ENCODE data around the gene KRT34.

The KRT34 gene

DNA sequence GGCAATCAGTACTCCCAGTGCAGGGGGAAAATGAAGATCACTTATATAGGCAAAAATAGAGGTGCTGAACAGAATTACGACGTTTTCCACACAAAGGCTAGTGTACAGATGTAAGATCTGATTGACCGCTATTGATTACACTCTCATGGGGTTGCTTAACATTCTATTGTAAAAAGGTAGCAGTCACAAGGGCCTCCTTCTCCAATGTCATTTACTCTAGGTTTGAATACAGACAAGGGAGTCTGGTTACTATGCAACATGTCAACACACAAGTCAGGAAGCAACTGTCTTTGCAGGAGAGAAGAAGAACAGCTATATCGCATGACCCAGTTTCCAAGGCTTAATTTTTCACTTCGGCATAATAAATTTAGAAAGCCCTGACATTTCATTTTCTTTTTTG lies 34.4 kb upstream of the KRT34 start:
- no peak for DNase-seq (ENCODE audit: low read depth, low spot score)
- TF ChIP-seq, protein P1, sequence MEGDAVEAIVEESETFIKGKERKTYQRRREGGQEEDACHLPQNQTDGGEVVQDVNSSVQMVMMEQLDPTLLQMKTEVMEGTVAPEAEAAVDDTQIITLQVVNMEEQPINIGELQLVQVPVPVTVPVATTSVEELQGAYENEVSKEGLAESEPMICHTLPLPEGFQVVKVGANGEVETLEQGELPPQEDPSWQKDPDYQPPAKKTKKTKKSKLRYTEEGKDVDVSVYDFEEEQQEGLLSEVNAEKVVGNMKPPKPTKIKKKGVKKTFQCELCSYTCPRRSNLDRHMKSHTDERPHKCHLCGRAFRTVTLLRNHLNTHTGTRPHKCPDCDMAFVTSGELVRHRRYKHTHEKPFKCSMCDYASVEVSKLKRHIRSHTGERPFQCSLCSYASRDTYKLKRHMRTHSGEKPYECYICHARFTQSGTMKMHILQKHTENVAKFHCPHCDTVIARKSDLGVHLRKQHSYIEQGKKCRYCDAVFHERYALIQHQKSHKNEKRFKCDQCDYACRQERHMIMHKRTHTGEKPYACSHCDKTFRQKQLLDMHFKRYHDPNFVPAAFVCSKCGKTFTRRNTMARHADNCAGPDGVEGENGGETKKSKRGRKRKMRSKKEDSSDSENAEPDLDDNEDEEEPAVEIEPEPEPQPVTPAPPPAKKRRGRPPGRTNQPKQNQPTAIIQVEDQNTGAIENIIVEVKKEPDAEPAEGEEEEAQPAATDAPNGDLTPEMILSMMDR (IDR thresholded peaks at IDR 0.05; ENCODE audit: insufficient read depth, low read length, missing control alignments): no peak
- CTCF ChIA-PET: interaction anchor here (0.8 to 1.3 kb wide), 5 partner anchors 13 to 232 kb away, joined by 3 to 6 read pairs (median 3); partner anchors contain the start of gene KRT34
- POLR2A ChIA-PET: interaction anchor here (0.6 to 1.2 kb wide), 2 partner anchors 12 to 594 kb away, joined by 3 to 4 read pairs; partner anchors contain the start of gene KRT10
- no peak overlapping the region for H3K4me3 ChIP-seq (ENCODE audit: low read depth, low read length)

DNA sequence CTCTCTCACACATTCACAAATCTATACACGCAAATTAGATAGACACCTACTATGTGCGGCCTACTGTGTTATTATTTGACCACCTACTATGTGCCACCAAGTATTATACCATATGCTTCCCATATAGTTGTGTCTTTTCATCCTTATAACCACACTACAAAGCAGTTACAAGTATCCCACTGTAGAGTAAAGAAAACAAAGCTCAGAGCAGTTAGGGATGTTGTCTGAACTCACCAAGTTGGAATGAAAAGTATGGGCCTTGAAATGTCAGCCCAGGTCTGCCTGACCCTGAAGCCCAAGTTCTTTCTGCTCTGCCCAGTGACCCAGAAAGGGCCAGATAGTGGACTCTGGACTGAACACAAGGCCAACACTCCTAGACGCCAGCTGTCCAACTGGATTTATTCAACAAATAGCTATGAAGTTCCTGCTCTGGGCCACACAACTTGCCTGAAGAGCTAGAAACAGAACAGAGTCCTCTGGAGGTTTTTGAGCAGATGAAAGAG lies 33.8 kb upstream of the KRT34 start:
- DNase-seq (ENCODE audit: low read depth, low spot score): no peak
- no peak overlapping the region for H3K4me3 ChIP-seq (ENCODE audit: low read depth, low read length)
- ChIA-PET CTCF (interaction anchor here (0.8 to 1.3 kb wide), 5 partner anchors 12 to 232 kb away, joined by 3 to 6 read pairs (median 3); partner anchors contain the start of gene KRT34), POLR2A (interaction anchor here (0.6 to 1.2 kb wide), 2 partner anchors 12 to 593 kb away, joined by 3 to 4 read pairs; partner anchors contain the start of gene KRT10)
- TF ChIP-seq, protein P1 (IDR thresholded peaks at IDR 0.05; ENCODE audit: insufficient read depth, low read length, missing control alignments): no peak

DNA sequence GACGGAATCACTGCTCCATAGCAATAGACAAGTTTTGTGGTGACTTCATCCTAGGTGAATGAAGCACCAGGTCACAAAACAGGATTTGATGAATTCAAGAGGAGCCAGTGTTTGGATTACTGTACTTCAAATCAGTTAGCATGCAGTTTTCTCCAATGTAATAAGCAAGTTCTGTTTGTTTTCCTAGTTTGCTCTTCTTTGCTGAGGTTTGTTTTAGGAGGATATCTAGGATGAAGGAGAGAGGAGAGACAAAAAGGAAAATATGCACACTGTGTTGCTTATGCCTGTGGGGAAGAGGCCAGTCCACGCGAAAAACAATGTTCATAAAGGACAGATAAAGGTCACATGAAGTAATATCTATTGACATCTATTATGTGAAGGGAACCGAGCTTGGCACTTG lies 33.3 kb upstream of the KRT34 start:
- no peak overlapping the region for H3K4me3 ChIP-seq (ENCODE audit: low read depth, low read length)
- TF ChIP-seq, protein P1 (IDR thresholded peaks at IDR 0.05; ENCODE audit: insufficient read depth, low read length, missing control alignments): no peak
- ChIA-PET POLR2A (interaction anchor here (1.2 kb wide), 1 partner anchor 11 kb away, joined by 4 read pairs; no protein-coding TSS in a partner anchor), CTCF (interaction anchor here (1.1 to 1.3 kb wide), 4 partner anchors 12 to 233 kb away, joined by 3 to 6 read pairs (median 4); partner anchors contain the start of gene KRT34)
- DNase-seq (ENCODE audit: low read depth, low spot score): no peak

DNA sequence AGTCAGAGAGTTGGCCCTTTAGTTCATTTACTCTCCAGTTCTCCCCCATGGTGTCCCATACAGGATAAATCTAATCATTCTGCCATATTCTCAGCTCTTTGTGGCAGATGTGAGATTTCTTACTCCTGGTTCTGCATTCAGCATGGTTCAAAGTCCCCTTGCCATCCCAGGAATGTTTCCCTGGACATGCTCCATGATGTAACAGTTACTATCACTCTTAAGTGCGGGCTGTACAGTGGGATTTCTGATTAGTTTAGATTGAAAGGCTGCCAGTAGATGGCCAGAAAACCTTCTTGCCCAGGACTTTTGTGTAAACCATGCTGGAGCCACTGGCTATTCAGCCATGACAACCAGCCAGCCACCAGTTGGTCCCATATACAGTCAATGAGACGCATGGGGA lies 31.9 kb upstream of the KRT34 start:
- ChIA-PET CTCF (interaction anchor here (0.7 kb wide), 1 partner anchor 9 kb away, joined by 4 read pairs; no protein-coding TSS in a partner anchor), POLR2A (interaction anchor here (1.4 kb wide), 1 partner anchor 10 kb away, joined by 4 read pairs; no protein-coding TSS in a partner anchor)
- no peak overlapping the region for H3K4me3 ChIP-seq (ENCODE audit: low read depth, low read length)
- no peak for DNase-seq (ENCODE audit: low read depth, low spot score)
- TF ChIP-seq, protein P1 (IDR thresholded peaks at IDR 0.05; ENCODE audit: insufficient read depth, low read length, missing control alignments): no peak

DNA sequence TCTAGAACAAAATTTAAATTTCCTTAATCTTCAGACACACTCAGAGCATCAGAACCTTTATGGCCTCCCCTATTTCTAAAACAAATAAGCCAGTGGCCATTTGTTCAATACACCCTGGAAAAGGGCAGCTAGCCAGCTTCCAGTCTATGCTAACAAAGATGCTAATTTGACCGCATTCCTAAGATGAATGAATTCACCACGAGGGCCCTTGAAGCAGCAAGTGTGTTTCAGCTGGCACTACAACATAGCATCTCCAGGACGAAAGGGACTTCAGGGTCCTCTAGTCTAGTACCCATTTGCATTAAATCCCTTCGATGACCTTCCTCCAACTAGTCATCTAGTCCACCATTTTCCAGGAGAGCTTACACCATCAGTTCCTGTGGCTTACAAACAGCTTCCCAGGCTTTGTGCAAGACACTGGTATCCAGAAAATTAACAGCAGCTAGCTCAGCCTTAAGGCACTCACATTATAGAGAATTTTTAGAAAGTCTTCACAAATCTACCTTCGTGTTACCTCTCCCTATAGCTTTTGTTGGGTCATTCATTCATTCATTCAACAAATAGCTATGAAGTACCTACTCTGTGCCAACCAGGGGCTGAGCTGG lies 31.3 kb upstream of the KRT34 start:
- POLR2A ChIA-PET: interaction anchor here (1.4 kb wide), 1 partner anchor 10 kb away, joined by 4 read pairs; no protein-coding TSS in a partner anchor
- no peak for DNase-seq (ENCODE audit: low read depth, low spot score)
- CTCF ChIA-PET: interaction anchor here (0.7 kb wide), 1 partner anchor 9 kb away, joined by 4 read pairs; no protein-coding TSS in a partner anchor
- TF ChIP-seq, protein P1 (IDR thresholded peaks at IDR 0.05; ENCODE audit: insufficient read depth, low read length, missing control alignments): no peak
- no peak overlapping the region for H3K4me3 ChIP-seq (ENCODE audit: low read depth, low read length)

All from AG04449 (cell line).